NT2/D1 (cell line): Measurements from ENCODE around the gene IYD.

Source experiments
- SUZ12 ChIP-seq: IDR thresholded peaks from 2 replicates; pipeline ENCODE4 v1.6.1; 2011; ENCODE audit not compliant: insufficient read length, insufficient read depth; ENCODE audit errors: extremely low read depth
- YY1 ChIP-seq: IDR thresholded peaks from 2 replicates; pipeline ENCODE4 v1.6.1; 2011; ENCODE audit not compliant: insufficient read length, insufficient read depth
- ZNF274 ChIP-seq: IDR thresholded peaks from 2 replicates; pipeline ENCODE4 v1.6.1; 2011; ENCODE audit warnings: mild to moderate bottlenecking, low read depth, low read length

DNA sequence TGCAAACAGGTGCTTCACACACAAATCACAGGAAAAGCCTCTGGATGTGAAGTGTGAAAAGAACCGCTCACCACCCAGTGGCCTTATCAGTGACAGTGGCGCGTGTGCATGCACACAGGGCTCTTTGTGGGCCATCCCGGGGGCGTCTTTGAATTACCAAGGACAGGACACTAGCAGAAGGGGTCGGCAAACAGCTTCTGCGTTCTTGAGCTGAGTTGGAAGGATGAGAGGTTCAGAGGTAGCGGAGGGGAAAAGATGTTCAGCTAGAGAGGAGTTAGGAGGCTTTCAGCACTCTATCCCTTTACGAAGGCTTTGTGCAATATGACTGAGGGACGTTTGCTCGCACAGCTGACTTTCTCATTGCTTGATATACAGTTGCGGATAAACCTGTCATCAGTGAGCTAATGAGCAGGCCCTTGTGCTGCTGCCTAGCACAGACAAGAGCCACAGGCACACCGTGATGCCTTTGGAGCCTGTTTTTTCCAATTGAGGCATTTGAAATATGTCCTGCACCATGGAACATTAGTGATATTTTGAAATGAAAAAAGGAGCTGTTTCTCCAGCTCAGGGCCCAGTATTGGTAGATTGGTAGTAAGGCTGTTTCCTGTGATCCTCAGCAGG is 83.1 kb downstream of the IYD start:
- TF ChIP-seq YY1 (no peak), ZNF274 (no peak), SUZ12 (no peak)
